Stimulated activated CD4-positive, alpha-beta T cell treated with anti-CD3 and anti-CD28 coated beads, TNF-alpha, amount 100 ng/mL, for 48 hours (primary cell): Measurements from ENCODE around the gene METTL3.

Experiments
- DNase-seq, 3 donors: peaks; one replicate each; pipeline ENCODE4 v3.0.0-alpha.2; 2020; ENCODE audit warnings: low read depth in 3 of 3

Gene METTL3

GRCh38 chr14:21526672-21527317 lies 15.7 kb upstream of the METTL3 start:
- no peak for DNase-seq

GRCh38 chr14:21525962-21526671 lies 15.0 kb upstream of the METTL3 start, which contains the start of gene SALL2:
SALL2 (minus strand) TSS chr14:21526346; CDS start chr14:21526127, 219 bp downstream.
- peak; percentile 33 to 77 (median 49) for DNase-seq

GRCh38 chr14:21525571-21525961 lies 14.4 kb upstream of the METTL3 start:
- DNase-seq = no peak

GRCh38 chr14:21524575-21525490 lies 13.7 kb upstream of the METTL3 start:
- no peak for DNase-seq

GRCh38 chr14:21523203-21523602 lies 12.1 kb upstream of the METTL3 start:
- DNase-seq = no peak

GRCh38 chr14:21521501-21521900 lies 10.4 kb upstream of the METTL3 start:
- no peak for DNase-seq

- no peak for DNase-seq
Measured at GRCh38 chr14:21520767-21521166, 9.6 kb upstream of the METTL3 start.

- DNase-seq = no peak
Measured at GRCh38 chr14:21518725-21519124, 7.6 kb upstream of the METTL3 start.

- DNase-seq = no peak
Measured at GRCh38 chr14:21514341-21514740, 3.2 kb upstream of the METTL3 start.

GRCh38 chr14:21509432-21510143 lies 1.6 kb downstream of the METTL3 start:
- no peak for DNase-seq

- no peak for DNase-seq
Measured at GRCh38 chr14:21506557-21506956, 4.6 kb downstream of the METTL3 start.

- DNase-seq = no peak
Measured at GRCh38 chr14:21505012-21505553, 6.1 kb downstream of the METTL3 start.

GRCh38 chr14:21503376-21503775 lies 7.8 kb downstream of the METTL3 start:
- no peak for DNase-seq

- DNase-seq = no peak
Measured at GRCh38 chr14:21501568-21501967, 9.6 kb downstream of the METTL3 start.

- DNase-seq = peak in 1 of 3 donors; percentile 31
Measured at GRCh38 chr14:21498540-21499526, 12.3 kb downstream of the METTL3 start.

- no peak for DNase-seq
Measured at GRCh38 chr14:21496453-21496852, 14.7 kb downstream of the METTL3 start.

GRCh38 chr14:21494902-21495762 lies 16.0 kb downstream of the METTL3 start:
- DNase-seq = no peak

GRCh38 chr14:21486640-21487087 lies 24.5 kb downstream of the METTL3 start:
- DNase-seq = no peak
